LNCaP clone FGC (cell line): Measurements from ENCODE around the gene LMO1.

Experiments
- DNase-seq: peaks from one replicate; pipeline ENCODE4 v3.0.0-alpha.2; 2011; ENCODE audit warnings: low read depth
- H3K4me3 ChIP-seq: 2 replicates; pipeline ENCODE4 v1.5.1; 2011; ENCODE audit warnings: mild to moderate bottlenecking, low read depth, low read length, control low read depth
- TF ChIP-seq, protein P1 (sequence below): IDR thresholded peaks from 2 replicates; pipeline ENCODE4 v1.5.1; 2012; ENCODE audit warnings: mild to moderate bottlenecking; ENCODE audit not compliant: control insufficient read depth, insufficient read depth; ENCODE audit errors: extremely low read depth

LMO1 gene

DNA sequence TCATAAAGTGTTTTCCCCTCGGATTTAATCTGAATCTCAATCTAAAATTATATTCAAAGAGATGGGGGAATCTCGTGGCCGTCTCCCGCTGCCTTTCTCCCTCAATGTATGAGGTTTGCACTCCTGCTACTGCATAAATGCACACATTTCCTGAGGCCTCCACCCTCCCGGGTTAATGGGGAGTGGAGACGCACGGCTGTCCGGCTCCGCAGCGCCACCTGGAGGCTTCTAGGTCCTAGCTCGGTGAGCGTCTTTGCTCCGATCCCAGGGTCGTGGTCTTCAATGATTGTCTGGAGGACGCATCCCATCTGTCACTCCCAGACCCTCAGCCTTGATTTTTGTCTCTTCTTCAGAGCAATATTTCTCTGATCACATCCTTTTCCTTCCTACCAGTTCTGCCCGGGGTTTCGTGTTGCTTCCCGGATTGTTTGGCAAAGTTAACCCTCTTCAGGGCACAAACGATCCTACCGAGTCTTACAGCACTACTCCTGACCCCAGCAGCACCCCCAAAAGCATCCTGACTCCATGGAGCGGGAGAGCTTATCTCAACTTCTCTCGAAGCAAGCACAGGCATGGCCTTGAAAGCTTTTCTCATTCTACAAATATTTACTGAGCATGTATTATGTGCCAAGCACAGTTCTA, at the start of gene LMO1:
Gene LMO1, minus strand, starts transcription at position 110 of the 642 bp plus-strand sequence. CDS start 516 bp downstream, outside the sequence.
- DNase-seq, result peak; percentile 27
- peak within 1 kb of the TSS; percentile 48 for H3K4me3 ChIP-seq
- TF ChIP-seq, protein P1, sequence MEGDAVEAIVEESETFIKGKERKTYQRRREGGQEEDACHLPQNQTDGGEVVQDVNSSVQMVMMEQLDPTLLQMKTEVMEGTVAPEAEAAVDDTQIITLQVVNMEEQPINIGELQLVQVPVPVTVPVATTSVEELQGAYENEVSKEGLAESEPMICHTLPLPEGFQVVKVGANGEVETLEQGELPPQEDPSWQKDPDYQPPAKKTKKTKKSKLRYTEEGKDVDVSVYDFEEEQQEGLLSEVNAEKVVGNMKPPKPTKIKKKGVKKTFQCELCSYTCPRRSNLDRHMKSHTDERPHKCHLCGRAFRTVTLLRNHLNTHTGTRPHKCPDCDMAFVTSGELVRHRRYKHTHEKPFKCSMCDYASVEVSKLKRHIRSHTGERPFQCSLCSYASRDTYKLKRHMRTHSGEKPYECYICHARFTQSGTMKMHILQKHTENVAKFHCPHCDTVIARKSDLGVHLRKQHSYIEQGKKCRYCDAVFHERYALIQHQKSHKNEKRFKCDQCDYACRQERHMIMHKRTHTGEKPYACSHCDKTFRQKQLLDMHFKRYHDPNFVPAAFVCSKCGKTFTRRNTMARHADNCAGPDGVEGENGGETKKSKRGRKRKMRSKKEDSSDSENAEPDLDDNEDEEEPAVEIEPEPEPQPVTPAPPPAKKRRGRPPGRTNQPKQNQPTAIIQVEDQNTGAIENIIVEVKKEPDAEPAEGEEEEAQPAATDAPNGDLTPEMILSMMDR, result peak; percentile 83

DNA sequence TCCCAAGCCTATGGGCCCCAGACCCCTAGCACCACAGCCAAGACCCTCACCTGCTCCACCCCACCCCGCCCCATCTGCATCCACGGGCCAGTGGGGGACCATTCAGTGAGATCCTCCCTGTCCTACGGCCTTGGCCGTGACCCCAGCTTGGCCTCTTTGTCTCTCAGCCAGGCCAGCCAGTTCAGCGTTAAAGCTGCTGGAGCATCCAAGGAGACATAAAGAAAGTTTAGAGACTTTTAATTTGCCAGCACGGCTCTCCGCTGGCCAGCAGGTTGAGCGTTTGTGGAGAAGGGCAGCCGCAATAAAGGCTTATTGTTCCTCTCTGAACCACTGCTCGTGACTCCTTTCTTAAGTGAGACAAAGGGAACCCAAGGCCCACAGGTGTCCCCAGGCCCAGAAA, 49.3 kb upstream of the LMO1 start:
- TF ChIP-seq, protein P1, result no peak

DNA sequence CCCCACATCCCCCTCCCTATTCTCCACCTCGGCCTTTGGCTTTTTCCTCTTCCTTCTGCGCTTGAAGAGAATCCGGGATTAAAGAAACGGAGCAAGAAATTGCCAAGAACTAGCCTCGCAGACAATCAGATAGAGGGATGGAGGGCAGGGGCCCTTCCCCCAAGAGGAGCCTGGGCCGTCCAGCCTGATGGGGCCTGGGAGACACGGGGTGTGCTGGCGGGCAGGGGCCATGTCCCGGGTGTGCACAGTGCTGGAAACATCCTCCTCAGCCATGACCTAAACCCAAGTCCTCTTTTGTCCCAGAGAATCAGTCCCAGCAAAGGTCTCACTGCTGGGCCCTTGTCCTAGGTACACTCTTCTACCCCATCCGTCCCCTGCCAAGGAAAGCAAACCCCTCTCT, 47.7 kb upstream of the LMO1 start:
- no peak overlapping the region for H3K4me3 ChIP-seq
- TF ChIP-seq, protein P1, result no peak
- no peak for DNase-seq

More for the DNA sequence above, 49.3 kb upstream of the LMO1 start:
- DNase-seq, result no peak
- no peak overlapping the region for H3K4me3 ChIP-seq

DNA sequence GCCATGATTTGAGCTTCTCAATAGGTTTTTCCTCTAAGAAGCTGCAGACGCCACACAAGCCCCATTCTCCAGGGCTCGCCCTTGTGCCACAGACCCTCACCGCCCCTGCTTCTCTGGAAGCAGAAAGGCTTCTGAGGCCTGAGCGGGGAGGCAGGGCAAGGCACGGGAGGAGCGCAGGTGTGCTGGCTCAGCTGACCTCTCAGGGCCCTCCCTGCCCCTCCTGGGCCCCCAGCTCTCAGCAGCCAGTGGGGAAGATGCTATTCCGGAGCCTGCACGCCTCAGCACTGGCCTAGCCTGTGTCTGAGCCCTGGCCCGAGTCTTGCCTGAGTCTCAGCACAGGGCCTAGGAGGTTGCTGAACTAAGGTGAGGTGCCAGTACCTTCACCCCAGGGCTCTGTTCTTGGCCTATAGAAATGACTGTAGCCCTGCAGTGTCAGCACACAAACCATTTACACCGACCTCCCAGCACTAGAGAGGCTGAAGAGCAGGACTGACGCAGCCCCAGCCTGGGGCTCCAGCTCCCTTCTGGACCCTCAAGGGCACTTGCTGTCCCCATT, 47.1 kb upstream of the LMO1 start:
- H3K4me3 ChIP-seq, result no peak overlapping the region
- DNase-seq, result no peak
- TF ChIP-seq, protein P1, result no peak

DNA sequence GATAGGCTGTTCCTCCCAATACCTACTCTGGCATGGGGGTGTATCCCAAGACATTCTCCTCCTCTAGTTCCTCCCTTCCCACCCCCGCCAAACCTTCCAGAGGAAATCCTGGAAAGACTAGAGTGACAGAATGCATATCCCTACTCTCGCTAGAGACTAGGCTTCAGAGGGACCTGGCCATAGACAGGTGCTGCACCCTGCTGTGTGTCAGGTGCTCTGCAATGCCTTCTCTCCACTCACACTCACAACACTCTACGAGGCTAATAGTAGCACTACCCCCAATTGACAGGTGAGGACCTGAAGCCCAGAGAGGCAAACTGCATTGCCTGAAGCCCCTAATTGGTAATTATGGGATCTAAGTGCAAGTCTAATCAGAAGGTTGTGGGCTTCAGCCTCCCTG, 46.2 kb upstream of the LMO1 start:
- TF ChIP-seq, protein P1, result peak; percentile 69
- no peak for DNase-seq
- no peak overlapping the region for H3K4me3 ChIP-seq

DNA sequence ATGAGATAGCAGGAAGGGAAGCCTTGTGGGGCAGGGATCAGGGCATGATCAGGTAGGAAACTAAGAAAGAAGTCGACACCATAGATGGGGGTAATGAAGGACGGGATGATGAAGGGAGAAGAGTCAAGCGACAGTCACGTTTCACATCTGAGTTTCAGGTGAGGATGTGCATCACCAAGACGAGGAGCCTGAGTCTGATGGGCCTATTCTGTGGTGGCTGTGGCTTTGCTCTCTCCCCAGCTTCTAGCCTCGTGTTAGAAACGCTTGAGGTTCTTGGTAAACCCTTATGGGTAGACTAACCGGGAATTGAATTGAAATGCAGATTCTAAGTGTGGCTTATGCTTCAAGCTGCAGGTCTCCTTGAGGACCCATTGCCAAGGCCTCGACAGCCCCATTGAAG, 45.6 kb upstream of the LMO1 start:
- TF ChIP-seq, protein P1, result no peak
- no peak overlapping the region for H3K4me3 ChIP-seq
- DNase-seq, result no peak

DNA sequence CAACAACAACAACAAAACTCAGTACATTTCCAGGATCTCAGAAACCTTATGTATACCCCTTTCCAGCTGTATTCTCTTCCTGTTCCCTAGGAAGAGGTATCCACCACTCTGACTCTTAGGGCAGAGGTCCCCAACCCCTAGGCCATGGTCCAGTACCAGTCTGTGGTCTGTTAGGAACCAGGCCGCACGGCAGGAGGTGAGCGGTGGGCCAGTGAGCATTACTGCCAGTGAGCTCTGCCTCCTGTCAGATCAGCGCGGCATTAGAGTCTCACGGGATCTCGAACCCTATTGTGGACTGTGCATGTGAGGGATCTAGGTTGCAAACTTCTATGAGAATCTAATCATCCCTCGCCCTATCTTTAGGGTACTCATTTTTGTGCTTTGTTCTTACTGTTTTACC, 43.9 kb upstream of the LMO1 start:
- no peak overlapping the region for H3K4me3 ChIP-seq
- TF ChIP-seq, protein P1, result no peak

More for the DNA sequence above, 43.9 kb upstream of the LMO1 start:
- no peak for DNase-seq
